ENCODE data around the gene CTSD. TPM values are rescaled to one million over a fixed set of nuclear protein-coding genes. Genes with fewer than 3 reads are reported as not detected.

CTSD gene
- total and polyA plus RNA-seq, 2 of the 8 experiments (the other 6 are each of a cell fraction or from before 2014, with no cell fraction given): 169 to 173 TPM

DNA sequence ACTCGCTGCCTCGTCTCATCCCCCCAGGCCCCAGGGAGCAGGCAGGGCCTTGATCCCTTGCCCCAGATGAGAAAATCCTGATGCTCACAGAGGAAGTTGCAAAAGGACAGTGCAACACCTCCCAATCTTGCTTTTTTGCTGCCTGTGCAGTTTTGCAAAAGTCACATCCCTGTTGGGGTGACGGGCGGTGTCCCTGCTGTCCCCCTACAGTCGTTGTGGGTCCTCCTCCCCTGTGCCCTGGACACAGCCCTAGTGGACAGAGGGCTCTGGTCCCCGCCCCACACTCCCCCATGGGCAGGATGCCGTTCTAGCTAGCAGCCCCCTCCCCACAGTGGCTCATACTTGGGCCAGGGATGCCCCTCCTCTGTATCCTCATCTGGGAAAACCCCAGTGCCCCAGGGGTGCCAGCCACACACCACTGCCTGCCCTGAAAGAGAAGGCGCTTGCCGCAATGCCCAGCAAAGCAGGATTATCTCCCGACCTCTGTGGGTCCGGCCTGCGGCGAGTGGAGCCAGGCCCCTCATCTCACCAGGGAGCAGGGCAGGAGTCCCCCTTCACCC, 18.4 kb upstream of the CTSD start:
- Histone ChIP-seq H2BK120ac (replicated peaks; ENCODE audit: low read depth, low read length) (no peak overlapping the region), H2BK12ac (ENCODE audit: low read depth, low read length) (no peak overlapping the region), H3K4me2 (ENCODE audit: insufficient read depth in 1 of 2, low read depth in 2 of 2, low read length in 2 of 2) (no peak overlapping the region), H3K14ac (ENCODE audit: insufficient read length) (no peak overlapping the region), H2BK15ac (ENCODE audit: low read length) (no peak overlapping the region), H4K91ac (replicated peaks; ENCODE audit: insufficient read length, low read length) (no peak overlapping the region), H3K18ac (ENCODE audit: extremely low read depth, low read length) (no peak overlapping the region), H3K56ac (replicated peaks; ENCODE audit: insufficient read length, low read depth, low read length) (no peak overlapping the region), H3K4me3 (ENCODE audit: extremely low read depth in 1 of 4, insufficient read depth in 2 of 4, low read depth in 3 of 4, low read length in 4 of 4) (no peak overlapping the region), H3K27me3 (replicated peaks in 1 of 4; ENCODE audit: control insufficient read depth in 3 of 4, extremely low read depth in 1 of 4, insufficient read depth in 3 of 4, low read length in 3 of 4) (peaks cover 0 to 3% (median 0%) of the 10 kb centered on the region in 4 experiments; a peak in 3 of 7 replicates), H3K79me1 (ENCODE audit: low read depth, low read length) (no peaks in the 10 kb centered on the region), H2BK20ac (ENCODE audit: low read length) (no peak overlapping the region), H3K27ac (ENCODE audit: low read depth, low read length) (no peak overlapping the region), H3K36me3 (ENCODE audit: control insufficient read depth in 2 of 4, insufficient read depth in 4 of 4, low read length in 3 of 4) (no peaks in the 10 kb centered on the region), H3K79me2 (ENCODE audit: control insufficient read depth in 1 of 2, insufficient read depth in 2 of 2, low read length in 2 of 2) (no peaks in the 10 kb centered on the region), H3K23me2 (ENCODE audit: low read depth, low read length) (no peaks in the 10 kb centered on the region), H2AK5ac (ENCODE audit: low read depth, low read length) (no peak overlapping the region), H3K9me3 (ENCODE audit: insufficient read depth in 2 of 2, low read depth in 1 of 2, low read length in 1 of 2) (no peaks in the 10 kb centered on the region), H3K9ac (replicated peaks in 1 of 4; ENCODE audit: extremely low read depth in 1 of 4, low read depth in 3 of 4, low read length in 3 of 4) (no peak overlapping the region), H4K8ac (ENCODE audit: extremely low read depth, insufficient read depth, low read length) (no peak overlapping the region), H2BK5ac (ENCODE audit: low read depth, low read length) (no peak overlapping the region), H2AFZ (ENCODE audit: low read length) (no peak overlapping the region), H3K4ac (replicated peaks; ENCODE audit: insufficient read length, low read depth, low read length) (no peak overlapping the region), H3K4me1 (replicated peaks in 1 of 4; ENCODE audit: control insufficient read depth in 3 of 4, insufficient read depth in 4 of 4, low read length in 3 of 4) (peaks cover 2 to 15% (median 4%) of the 10 kb centered on the region in 4 experiments; a peak in 6 of 7 replicates), H4K20me1 (replicated peaks in 1 of 2; ENCODE audit: control insufficient read depth in 1 of 2, insufficient read depth in 2 of 2, low read length in 2 of 2) (no peaks in the 10 kb centered on the region), H4K5ac (ENCODE audit: insufficient read length, low read depth, low read length) (no peak overlapping the region), H3K23ac (ENCODE audit: insufficient read length) (no peak overlapping the region)
- POLR2A ChIA-PET (ENCODE audit: partially characterized antibody): interaction anchor here (1.2 kb wide), 1 partner anchor 8 kb away, joined by 6 read pairs; no protein-coding TSS in a partner anchor
- CTCF ChIA-PET (ENCODE audit: partially characterized antibody): interaction anchor here (1.0 to 2.2 kb wide), 3 partner anchors 14 to 88 kb away, joined by 3 to 11 read pairs (median 7); no protein-coding TSS in a partner anchor
- FAIRE-seq (no peak), DNase-seq (ENCODE audit: low read depth in 1 of 2, low spot score in 2 of 2) (no peak)
- WGBS, 2 experiments (ENCODE audit: extremely low coverage in 1 of 2, insufficient coverage in 1 of 2, insufficient read length in 1 of 2, insufficient replicate concordance in 2 of 2, low coverage in 1 of 2, low lambda C conversion rate in 2 of 2, missing lambda C conversion rate in 1 of 2): 75% methylated on average over 11 of the region's 13 CpGs; no CpG with 5 or more reads in 1 of the 2 experiments
- TF ChIP-seq EZH2 (IDR thresholded peaks at IDR 0.05; ENCODE audit: low read depth, low read length, severe bottlenecking) (no peak), ASH2L (IDR thresholded peaks at IDR 0.05; ENCODE audit: low read length) (no peak), RNF2 (IDR thresholded peaks at IDR 0.05; ENCODE audit: borderline replicate concordance, low read depth, low read length, missing control alignments, poor library complexity, severe bottlenecking) (no peak), BCL11A (IDR thresholded peaks at IDR 0.05; ENCODE audit: low read depth in 2 of 2, low read length in 2 of 2) (no peak)
